HG02571 (cell line): Measurements from ENCODE around the gene MCUB.

ENCODE experiments used
- ATAC-seq: cut with Tn5 transposase; IDR thresholded peaks from one replicate; pipeline ENCODE4 v1.9.1; 2021; ENCODE audit warnings: mild to moderate bottlenecking, moderate library complexity; ENCODE audit not compliant: unreplicated experiment

Gene MCUB

GRCh38 chr4:109627361-109627760 lies 67.3 kb downstream of the MCUB start:
- ATAC-seq = no peak

GRCh38 chr4:109629775-109630174 lies 69.7 kb downstream of the MCUB start:
- no peak for ATAC-seq

GRCh38 chr4:109631532-109632108 lies 71.6 kb downstream of the MCUB start:
- ATAC-seq = no peak

- ATAC-seq = no peak
Measured at GRCh38 chr4:109640644-109641043, 80.6 kb downstream of the MCUB start.

GRCh38 chr4:109645874-109646710 lies 86.0 kb downstream of the MCUB start:
- no peak for ATAC-seq

- ATAC-seq = peak; percentile 54
Measured at GRCh38 chr4:109648266-109648996, 88.4 kb downstream of the MCUB start.

- ATAC-seq = no peak
Measured at GRCh38 chr4:109648997-109649575, 89.0 kb downstream of the MCUB start.

- peak; percentile 59 for ATAC-seq
Measured at GRCh38 chr4:109649872-109650271, 89.8 kb downstream of the MCUB start.

GRCh38 chr4:109655396-109655795 lies 95.3 kb downstream of the MCUB start:
- ATAC-seq = no peak

- no peak for ATAC-seq
Measured at GRCh38 chr4:109657854-109658418, 97.9 kb downstream of the MCUB start.

GRCh38 chr4:109658871-109659410 lies 98.9 kb downstream of the MCUB start:
- no peak for ATAC-seq

GRCh38 chr4:109662116-109662515 lies 102.1 kb downstream of the MCUB start:
- no peak for ATAC-seq

GRCh38 chr4:109662771-109663170 lies 102.7 kb downstream of the MCUB start:
- ATAC-seq = no peak

- ATAC-seq = no peak
Measured at GRCh38 chr4:109665783-109666485, 105.9 kb downstream of the MCUB start.

- no peak for ATAC-seq
Measured at GRCh38 chr4:109671350-109671749, 111.3 kb downstream of the MCUB start.

GRCh38 chr4:109672169-109672930 lies 112.3 kb downstream of the MCUB start:
- no peak for ATAC-seq

GRCh38 chr4:109673303-109673702 lies 113.3 kb downstream of the MCUB start:
- ATAC-seq = no peak

- no peak for ATAC-seq
Measured at GRCh38 chr4:109675181-109675580, 115.1 kb downstream of the MCUB start.

- ATAC-seq = no peak
Measured at GRCh38 chr4:109675843-109676242, 115.8 kb downstream of the MCUB start.
